ENCODE data around the gene NRBP1.

The NRBP1 gene

GRCh38 chr2:27428213-27428977 is at the start of gene NRBP1:
TSS of gene NRBP1 (plus strand) at chr2:27428631. CDS start at chr2:27433274, 4,643 bp downstream.
- peak; percentile 88 to 89 for DNase-seq (ENCODE audit: low read depth in 2 of 2)

DNA sequence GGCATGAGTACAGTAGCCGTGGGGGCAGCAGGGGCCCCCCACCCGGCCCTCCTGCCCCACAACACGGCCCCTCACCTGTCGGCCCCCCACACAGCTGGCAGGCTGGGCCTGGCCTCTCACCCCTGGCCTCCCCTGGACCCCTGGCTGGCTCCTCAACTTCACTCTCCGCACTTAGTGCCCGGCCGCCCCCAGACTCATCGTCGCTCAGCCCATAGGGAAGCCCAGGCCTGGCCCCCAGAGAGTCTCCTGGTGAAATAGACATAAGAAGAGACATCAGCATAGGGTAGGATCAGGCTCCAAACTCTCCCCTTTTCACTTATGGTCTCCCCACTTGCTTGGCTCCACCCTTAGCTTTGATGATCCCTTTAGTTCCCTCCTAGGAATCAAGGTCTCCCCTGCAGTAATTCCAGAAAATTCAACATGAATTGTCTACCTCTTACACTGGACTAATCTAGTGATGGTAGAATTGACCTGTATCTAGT is 49.6 kb upstream of the NRBP1 start:
- DNase-seq (ENCODE audit: low read depth in 2 of 2) = no peak

- DNase-seq (ENCODE audit: low read depth in 2 of 2) = no peak
Observed at GRCh38 chr2:27379383-27379835, 49.0 kb upstream of the NRBP1 start.

- DNase-seq (ENCODE audit: low read depth in 2 of 2) = no peak
Observed at GRCh38 chr2:27379836-27380625, 48.4 kb upstream of the NRBP1 start.

GRCh38 chr2:27380626-27381545 is 47.5 kb upstream of the NRBP1 start, which contains the start of gene ZNF513:
TSS of gene ZNF513 (minus strand) at chr2:27380734. CDS start at chr2:27380526, 208 bp downstream.
- peak; percentile 81 to 84 for DNase-seq (ENCODE audit: low read depth in 2 of 2)

GRCh38 chr2:27381577-27382181 is 46.8 kb upstream of the NRBP1 start:
- DNase-seq (ENCODE audit: low read depth in 2 of 2) = no peak

DNA sequence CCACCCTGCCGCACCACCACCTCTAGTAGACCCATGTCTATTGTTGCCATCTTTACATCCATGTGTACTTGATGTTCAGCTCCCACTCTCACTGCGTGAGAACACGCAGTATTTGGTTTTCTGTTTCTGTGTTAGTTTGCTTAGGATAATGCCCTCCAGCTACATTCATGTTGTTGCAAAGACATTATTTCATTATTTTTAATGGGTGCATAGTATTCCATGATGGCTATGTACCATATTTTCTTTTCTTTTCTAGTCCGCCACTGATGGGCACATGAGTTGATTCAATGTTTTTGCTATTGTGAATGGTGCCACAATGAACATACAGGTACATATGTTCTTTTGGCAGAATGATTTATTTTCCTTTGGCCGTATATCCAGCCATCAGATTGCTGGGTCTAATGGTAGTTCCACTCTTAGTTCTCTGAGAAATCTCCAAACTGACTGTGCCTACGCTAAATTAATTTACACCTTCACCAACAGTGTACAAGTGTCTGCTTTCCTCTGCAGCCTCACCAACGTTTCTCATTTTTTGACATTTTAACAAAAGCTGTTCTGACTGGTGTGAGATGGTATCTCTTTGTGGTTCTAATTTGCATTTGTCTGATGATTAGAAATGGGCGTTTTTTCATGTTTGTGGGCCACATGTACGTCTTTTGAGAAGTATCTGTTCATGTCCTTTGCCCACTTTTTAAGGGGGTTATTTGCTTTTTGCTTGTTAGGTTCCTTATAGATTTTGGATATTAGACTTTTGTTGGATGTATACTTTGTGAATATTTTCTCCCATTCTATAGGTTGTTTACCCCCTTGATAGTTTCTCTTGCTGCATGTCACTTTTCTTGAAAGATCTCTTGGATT is 37.4 kb upstream of the NRBP1 start:
- no peak for DNase-seq (ENCODE audit: low read depth in 2 of 2)

GRCh38 chr2:27393225-27393624 is 35.2 kb upstream of the NRBP1 start:
- DNase-seq (ENCODE audit: low read depth in 2 of 2) = no peak

DNA sequence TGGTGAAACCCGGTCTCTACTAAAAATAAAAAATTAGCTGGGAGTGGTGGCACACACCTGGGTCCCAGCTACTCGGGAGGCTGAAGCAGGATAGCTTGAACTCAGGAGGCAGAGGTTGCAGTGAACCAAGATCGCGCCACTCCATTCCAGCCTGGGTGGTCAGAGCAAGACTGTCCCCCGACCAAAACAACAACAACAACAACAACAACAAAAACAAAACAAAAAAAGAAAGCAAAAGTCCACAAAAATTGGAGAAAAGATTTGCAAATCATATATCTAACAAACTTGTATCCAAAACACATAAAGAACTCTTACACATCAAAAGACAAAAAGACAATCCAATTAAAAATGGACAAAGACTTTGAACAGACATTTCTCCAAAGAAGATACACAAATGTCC is 29.5 kb upstream of the NRBP1 start:
- DNase-seq (ENCODE audit: low read depth in 2 of 2) = no peak

DNA sequence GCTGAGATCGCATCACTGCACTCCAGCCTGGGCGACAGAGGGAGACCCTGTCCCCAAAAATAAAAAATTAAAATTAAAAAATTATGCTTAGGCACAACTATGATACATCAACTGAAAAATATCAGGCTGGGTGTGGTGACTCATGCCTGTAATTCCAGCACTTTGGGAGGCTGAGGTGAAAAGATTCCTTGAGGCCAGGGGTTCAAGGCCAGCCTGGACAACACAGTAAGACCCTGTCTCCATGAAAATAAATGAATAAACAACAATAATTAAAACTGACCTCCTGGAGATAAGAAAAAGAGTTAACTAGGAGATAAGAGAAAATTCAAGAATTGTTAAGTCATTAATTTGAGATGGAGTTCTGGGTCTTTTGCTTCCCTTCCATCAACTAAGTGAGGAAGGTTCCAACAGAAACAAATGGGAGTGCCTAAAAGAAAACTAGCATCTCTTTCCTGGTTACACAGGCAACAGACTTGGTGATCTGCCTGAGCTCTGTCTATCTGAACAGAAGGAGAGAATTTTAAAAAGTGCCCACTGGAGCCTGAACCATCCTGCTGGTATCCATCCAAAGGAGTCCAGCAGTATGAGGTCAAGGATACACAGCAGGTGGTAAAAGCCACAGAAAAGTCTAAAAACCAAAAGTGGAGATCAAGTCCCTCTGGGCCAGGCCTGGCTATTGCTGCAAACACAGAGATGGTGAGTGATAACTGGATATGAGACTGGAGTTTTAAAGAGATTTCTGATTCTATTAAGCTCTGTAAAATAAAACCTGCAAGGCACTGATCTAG is 27.9 kb upstream of the NRBP1 start:
- DNase-seq (ENCODE audit: low read depth in 2 of 2) = no peak

DNA sequence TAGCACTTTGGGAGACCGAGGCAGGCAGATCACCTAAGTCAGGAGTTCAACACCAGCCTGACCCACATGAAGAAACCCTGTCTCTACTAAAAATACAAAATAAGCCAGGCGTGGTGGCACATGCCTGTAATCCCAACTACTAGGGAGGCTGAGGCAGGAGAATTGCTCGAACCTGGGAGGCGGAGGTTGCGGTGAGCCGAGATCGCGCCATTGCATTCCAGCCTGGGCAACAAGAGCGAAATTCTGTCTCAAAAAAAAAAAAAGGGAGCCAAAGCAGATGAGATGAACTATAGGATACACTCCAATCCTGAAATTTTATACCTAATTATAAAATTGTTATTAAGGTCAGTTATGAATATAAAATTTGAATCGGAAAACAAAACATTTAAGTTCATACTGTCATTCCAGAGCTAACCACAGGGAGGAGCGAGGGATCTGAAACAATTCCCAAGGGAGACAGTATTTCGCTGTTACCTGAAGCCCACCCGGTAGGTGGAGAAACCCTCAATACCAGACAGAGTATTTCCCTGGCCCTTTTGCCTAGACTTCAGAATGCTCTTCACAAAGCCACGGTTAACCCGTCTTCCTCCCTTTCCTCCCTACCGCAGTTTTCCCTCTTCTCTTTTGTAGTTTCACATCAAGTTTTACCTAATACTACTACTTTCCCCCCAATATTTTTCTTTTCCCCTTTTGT is 20.5 kb upstream of the NRBP1 start:
- DNase-seq (ENCODE audit: low read depth in 2 of 2) = no peak

DNA sequence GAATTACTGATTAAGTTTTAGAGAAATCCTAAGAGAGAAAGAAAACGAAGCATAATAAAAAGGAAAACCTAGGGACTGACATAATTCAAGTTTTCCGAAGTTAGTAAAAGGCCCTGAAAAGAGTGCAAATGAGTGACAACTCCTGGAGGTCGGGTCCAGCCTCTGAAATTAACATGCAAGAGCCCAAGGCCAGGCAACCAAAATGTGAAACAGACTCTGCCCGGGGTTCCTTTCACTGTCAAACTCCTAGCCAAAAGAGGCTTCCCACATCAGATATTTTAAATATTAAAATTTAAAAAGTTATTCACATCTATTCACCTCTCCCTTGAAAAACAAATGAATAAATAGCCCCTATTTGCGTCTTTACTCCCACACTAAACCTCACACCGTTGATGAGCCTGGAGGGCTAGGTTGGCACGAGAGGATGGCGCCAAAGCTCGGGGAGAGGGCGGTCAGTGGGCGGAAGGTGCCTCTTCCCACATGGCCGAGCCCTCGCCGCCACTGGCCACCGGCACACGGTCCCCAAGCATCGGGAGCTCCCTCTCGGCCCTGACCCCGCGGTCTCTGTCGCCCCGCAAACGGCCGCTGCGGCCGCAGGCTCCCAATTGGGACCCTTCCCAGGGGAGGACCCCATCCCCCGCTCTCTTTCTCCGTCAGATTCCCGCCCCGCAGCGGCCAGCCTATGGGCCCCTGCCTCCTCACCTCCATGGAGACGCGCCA is 19.7 kb upstream of the NRBP1 start:
- no peak for DNase-seq (ENCODE audit: low read depth in 2 of 2)

- DNase-seq (ENCODE audit: low read depth in 2 of 2) = peak; percentile 95
Observed at GRCh38 chr2:27409321-27410073, 18.9 kb upstream of the NRBP1 start, which contains the start of gene PPM1G. TSS of gene PPM1G (minus strand) at chr2:27409591. CDS start at chr2:27409422, 169 bp downstream.

DNA sequence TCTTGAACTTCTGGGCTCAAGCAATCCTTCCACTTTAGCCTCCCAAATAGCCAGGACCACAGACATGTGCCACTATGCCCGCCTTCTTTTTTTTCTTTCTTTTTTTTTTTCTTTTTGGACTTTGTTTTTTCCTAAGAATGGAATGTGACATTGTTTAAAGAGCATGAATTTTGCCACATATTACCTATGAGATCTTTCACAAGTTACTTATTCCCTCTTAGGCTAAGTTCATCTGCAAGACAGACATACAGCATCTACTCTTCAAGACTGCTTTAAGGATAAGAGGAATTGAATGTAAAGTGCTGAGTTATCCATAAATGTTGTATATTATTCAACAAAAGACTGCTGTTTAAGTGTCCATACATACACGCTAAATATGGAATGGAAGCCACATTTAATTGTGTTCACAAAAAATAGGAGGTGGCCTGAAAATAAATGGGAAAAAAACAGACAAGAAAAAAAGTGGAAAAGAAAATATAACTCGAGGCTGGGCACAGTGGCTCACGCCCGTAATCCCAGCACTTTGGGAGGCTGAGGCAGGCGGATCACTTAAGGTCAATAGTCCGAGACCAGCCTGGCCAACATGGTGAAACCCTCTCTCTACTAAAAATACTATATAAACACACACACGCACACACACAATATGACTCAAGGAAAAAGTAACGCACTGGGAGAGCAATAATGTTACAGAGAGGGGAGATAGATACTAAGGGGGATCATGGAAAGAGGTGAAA is 15.8 kb upstream of the NRBP1 start:
- DNase-seq (ENCODE audit: low read depth in 2 of 2) = no peak

DNA sequence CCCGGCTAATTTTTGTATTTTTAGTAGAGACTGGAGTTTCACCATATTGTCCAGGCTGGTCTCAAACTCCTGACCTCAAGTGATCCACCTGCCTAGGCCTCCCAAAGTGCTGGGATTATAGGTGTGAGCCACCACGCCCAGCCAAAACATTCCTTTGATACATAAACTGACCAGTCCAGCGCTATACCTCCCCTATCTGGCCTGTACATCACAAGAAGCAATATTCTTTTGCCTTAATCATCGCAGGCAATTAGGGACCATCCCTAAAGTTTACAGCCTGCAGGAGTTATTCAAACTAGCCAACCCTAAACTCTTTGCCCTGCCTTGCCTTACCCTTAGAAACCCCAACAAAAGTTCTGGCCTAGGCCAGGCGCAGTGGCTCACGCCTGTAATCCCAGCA is 12.3 kb upstream of the NRBP1 start:
- no peak for DNase-seq (ENCODE audit: low read depth in 2 of 2)

DNA sequence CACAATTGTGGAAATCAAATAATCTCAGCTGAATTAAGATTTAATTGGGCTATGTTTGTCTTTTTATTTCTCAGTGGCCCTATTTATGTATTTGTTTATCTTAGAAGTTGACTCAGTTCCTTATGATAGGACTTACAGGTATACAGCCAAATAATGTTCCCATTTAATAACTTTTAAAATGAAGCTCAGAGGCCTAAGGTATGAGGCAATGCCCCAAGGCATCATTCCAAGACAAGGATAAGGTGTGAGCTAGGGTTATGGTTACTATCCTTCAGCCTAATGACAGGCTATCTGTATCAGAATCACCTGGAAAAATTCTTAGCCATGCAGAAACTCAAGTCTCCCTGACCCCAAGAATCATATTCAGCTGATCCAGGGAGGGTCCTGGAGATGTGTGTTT is 7.4 kb upstream of the NRBP1 start:
- DNase-seq (ENCODE audit: low read depth in 2 of 2) = no peak
